Tibial artery (tissue), 4 donors: Measurements from ENCODE around the gene RGS21.

Experiments used
- DNase-seq, 2 donors: peaks; one replicate each; pipeline ENCODE4 v3.0.0-alpha.2; 2019
- H3K27ac ChIP-seq, 2 donors: fragments of 200-600 bp; sonication (generic) in 1 of 2; 1 replicate in 1 of 2; 2 replicates in 1 of 2; pipeline ENCODE4 v1.5.1; 2018 to 2019; ENCODE audit warnings: mild to moderate bottlenecking in 1 of 2
- H3K27me3 ChIP-seq, 2 donors: fragments of 200-600 bp; sonication (generic) in 1 of 2; one replicate each; pipeline versions ENCODE4 v1.5.1 to v1.6.0; 2016 to 2019
- H3K36me3 ChIP-seq, 3 donors: fragments of 200-600 bp; sonication (generic) in 2 of 3; one replicate each; pipeline ENCODE4 v1.5.1; 2016 to 2019; ENCODE audit warnings: mild to moderate bottlenecking in 2 of 3
- H3K4me1 ChIP-seq, 4 donors: fragments of 200-600 bp; sonication (generic) in 2 of 4; 1 replicate in 3 of 4; 2 replicates in 1 of 4; pipeline ENCODE4 v1.5.1; 2016 to 2019
- H3K4me3 ChIP-seq, 2 donors: fragments of 200-600 bp; sonication (generic) in 1 of 2; 1 replicate in 1 of 2; 2 replicates in 1 of 2; pipeline ENCODE4 v1.5.1; 2018 to 2019; ENCODE audit warnings: mild to moderate bottlenecking in 2 of 2
- H3K9me3 ChIP-seq, 3 donors: fragments of 200-600 bp; sonication (generic) in 1 of 3; one replicate each; pipeline ENCODE4 v1.5.1; 2016 to 2019
- CTCF ChIP-seq, 2 experiments: fragments of 200-600 bp in 1 of 2; fragments of 450-650 bp in 1 of 2; IDR thresholded peaks; one replicate each; pipeline ENCODE4 v1.5.1; 2017 to 2019; ENCODE audit warnings: antibody characterized with exemption in 2 of 2, mild to moderate bottlenecking in 1 of 2, moderate library complexity in 1 of 2
- intact Hi-C: fragments of 100-400 bp; cut with DNase I; formaldehyde crosslinking; loops from one replicate; pipeline ENCODE4 v1.15.0; 2023; ENCODE audit warnings: low total_unique reads

RGS21 gene

GRCh38 chr1:192316942-192317450 is at the start of gene RGS21:
TSS of gene RGS21 (plus strand) at chr1:192316992. CDS start at chr1:192343037, 26,045 bp downstream.
- intact Hi-C loops: no loop called here
- Histone ChIP-seq H3K4me3 (no peak within 1 kb of the TSS), H3K27ac (no peak within 1 kb of the TSS), H3K36me3 (no peaks in the 10 kb centered on the region), H3K27me3 (no peaks in the 10 kb centered on the region), H3K9me3 (no peaks in the 10 kb centered on the region), H3K4me1 (no peaks in the 10 kb centered on the region)
- TF ChIP-seq CTCF (IDR thresholded peaks at IDR 0.05): no peak
- DNase-seq: no peak

GRCh38 chr1:192268468-192269052 is 48.2 kb upstream of the RGS21 start:
- no peak overlapping the region for H3K4me3 ChIP-seq

GRCh38 chr1:192270398-192270797 is 46.4 kb upstream of the RGS21 start:
- Histone ChIP-seq H3K36me3 (no peaks in the 10 kb centered on the region), H3K9me3 (no peaks in the 10 kb centered on the region), H3K4me1 (no peaks in the 10 kb centered on the region), H3K4me3 (no peak overlapping the region), H3K27me3 (no peaks in the 10 kb centered on the region), H3K27ac (no peak overlapping the region)
- intact Hi-C loops: no loop called here
- no peak for DNase-seq
- no peak for TF ChIP-seq CTCF (IDR thresholded peaks at IDR 0.05)

More at GRCh38 chr1:192268468-192269052, 48.2 kb upstream of the RGS21 start:
- H3K27ac ChIP-seq: no peak overlapping the region
- no peaks in the 10 kb centered on the region for H3K27me3 ChIP-seq
- no peak for TF ChIP-seq CTCF (IDR thresholded peaks at IDR 0.05)
- no peak for DNase-seq
- no peaks in the 10 kb centered on the region for H3K9me3 ChIP-seq
- no peaks in the 10 kb centered on the region for H3K36me3 ChIP-seq
- H3K4me1 ChIP-seq: peaks cover 0 to 6% (median 0%) of the 10 kb centered on the region in 4 donors
- intact Hi-C loops: no loop called here

GRCh38 chr1:192272732-192273131 is 44.1 kb upstream of the RGS21 start:
- DNase-seq: no peak
- no peaks in the 10 kb centered on the region for H3K9me3 ChIP-seq
- no peak overlapping the region for H3K27ac ChIP-seq
- H3K27me3 ChIP-seq: no peaks in the 10 kb centered on the region
- H3K36me3 ChIP-seq: no peaks in the 10 kb centered on the region
- TF ChIP-seq CTCF (IDR thresholded peaks at IDR 0.05): no peak
- H3K4me3 ChIP-seq: no peak overlapping the region
- intact Hi-C loops: no loop called here
- no peaks in the 10 kb centered on the region for H3K4me1 ChIP-seq

- Histone ChIP-seq H3K27me3 (no peaks in the 10 kb centered on the region), H3K27ac (no peak overlapping the region), H3K4me3 (no peak overlapping the region), H3K9me3 (no peaks in the 10 kb centered on the region), H3K4me1 (no peaks in the 10 kb centered on the region), H3K36me3 (no peaks in the 10 kb centered on the region)
- intact Hi-C loops: no loop called here
- no peak for DNase-seq
- TF ChIP-seq CTCF (IDR thresholded peaks at IDR 0.05): no peak
Observed at GRCh38 chr1:192274588-192274987, 42.2 kb upstream of the RGS21 start.
